Stimulated activated CD8-positive, alpha-beta memory T cell treated with anti-CD3 and anti-CD28 coated beads, Interleukin-4, amount 100 ng/mL, for 4 hours (primary cell): Measurements from ENCODE around the gene ADAMTSL1.

Source experiments
- DNase-seq, 2 donors: peaks; one replicate each; pipeline ENCODE4 v3.0.0-alpha.2; 2020; ENCODE audit warnings: low read depth in 2 of 2, low spot score in 1 of 2

The ADAMTSL1 gene

DNA sequence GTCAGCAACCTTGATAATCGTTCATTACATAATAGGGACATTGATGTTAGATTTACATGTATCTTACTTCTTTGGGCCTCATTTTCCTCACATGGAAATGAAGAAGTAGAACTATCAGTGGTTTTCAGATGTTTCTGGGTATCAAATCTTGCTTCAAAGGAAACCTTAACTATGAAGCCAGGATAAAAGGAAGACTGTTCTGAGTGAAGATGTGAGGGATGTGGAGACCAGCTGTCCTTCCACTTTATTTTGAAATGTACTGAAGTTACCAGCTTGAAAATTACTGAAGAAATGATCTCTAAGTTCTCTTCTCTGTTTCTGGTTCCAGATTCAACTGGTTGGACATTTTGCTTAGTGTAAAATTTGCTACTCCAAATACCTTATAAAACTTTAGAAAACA, 186.0 kb downstream of the ADAMTSL1 start:
- no peak for DNase-seq

DNA sequence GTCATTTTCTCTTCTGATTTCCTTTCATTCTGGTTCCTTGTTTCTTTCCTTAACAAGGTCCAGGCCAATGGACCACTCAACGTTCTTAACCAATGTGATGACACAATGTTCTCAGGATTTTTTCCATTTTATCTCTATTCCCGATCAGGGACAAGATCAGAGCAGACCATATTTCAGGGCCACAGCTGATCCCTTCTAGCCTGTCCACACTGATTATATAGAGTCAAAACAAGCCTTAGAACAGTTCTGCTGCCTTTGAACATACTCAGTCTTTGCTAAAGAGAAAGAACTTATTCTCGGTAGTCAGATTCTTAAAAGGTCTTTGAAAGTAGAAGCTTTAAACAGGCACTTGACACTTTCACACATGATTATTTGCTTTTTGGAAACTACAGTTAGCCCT, 188.4 kb downstream of the ADAMTSL1 start:
- DNase-seq = no peak

DNA sequence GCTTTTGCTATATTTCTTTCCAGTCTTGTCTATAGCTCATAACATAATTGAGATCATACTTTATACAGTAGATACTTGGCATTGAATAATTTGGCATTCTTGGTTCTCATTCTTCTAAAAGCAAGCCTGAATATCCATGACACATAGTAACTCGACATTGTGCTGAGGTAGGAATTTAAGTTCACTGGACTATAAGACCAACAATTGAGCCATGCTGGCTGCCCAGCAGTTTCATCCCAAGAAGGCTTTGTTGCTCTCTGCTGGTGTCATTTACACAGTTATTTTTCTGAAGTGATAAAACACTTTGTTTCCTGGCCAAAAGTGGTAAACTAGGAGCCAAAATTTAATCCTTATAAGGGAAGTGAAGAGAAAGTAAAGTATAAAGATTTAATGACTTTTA, 192.0 kb downstream of the ADAMTSL1 start:
- DNase-seq = no peak

DNA sequence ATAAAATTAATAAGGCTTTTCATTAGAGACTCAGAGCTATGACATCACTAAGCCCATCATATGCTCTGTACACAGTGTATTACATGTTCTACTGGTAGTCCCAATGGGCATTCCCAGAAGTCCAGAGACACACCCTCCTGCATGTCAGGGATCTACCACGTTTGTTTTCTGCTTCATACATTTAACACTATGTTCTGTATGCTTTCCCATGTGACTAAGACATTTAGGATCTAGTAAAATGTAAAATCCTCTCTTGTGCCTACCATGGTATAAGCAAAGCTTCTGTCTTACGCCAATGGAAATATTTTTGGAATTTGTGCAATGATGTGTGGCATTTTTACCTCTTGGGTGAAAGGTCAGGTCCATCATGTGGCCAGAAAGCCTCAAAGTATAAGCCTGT, 192.4 kb downstream of the ADAMTSL1 start:
- no peak for DNase-seq

DNA sequence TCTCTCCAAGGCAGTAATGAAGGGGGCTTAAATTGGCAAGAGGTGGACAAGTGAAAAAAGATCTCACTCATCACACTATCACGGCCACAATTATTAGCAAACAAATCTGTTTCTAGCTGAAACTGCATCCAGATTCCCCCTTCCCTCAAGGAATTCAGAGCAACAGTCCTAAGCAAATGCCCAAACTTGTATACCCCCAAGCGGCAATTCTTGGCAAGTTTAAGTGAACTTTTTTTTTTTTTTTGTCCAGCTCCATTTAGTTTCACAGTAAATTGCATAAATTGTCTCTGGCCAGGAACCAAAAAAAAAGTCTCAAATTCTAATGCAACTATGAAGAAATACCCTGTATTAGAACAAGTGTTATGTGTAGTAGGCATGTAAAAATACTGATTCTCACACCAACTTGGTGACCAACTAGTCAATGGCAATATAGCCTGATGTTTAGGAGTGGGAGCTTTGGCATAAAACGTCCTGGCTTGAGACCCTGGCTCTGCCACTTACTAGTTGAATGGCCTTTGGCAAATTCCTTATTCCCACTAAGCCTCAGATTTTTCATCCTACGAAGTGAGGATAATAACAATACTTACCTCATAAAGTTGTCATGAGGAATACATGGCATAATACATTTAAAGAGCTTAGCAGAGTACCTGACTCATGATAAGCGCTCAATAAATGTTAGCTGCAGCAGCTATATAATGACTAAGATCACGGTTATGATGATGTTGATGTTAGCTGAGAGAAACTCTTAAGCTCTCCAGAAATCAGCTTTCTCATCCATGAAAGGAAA, 193.2 kb downstream of the ADAMTSL1 start:
- DNase-seq = no peak

DNA sequence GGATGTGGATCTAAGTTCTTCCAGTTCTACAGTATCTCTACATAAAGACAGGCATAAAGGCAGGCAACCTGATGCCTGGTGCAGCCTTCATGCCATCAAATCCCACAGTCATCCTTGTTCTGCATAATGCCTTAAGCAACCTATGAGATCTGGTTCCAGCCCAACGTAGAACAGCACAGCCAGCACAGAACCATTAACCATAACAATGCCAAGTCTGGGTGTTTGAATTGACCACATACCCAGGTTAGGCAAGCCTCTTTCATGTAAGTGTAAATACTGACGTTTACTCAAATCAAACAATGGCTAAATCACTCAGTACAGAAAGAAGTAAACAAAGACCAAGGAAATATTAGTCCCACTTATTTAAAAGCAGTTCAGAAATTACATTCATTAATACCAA, 195.0 kb downstream of the ADAMTSL1 start:
- no peak for DNase-seq

DNA sequence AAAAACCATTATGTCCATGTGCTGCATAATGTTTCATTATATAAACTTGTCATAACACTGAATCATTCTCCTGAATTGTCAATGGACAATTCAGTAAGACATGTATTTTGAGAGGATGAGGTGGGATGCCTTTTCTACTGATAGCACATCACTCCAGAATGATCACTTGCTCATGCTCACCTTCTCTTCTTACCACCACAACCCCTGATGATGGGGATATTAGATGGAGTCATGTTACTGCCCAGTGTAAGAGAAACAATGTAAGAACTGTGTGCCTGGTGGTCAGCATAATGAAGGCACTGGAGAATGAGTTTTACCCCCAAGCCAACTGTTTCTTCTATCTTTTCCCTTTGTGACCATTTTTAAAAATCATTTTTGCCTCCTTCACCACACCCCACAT, 198.8 kb downstream of the ADAMTSL1 start:
- DNase-seq = no peak

DNA sequence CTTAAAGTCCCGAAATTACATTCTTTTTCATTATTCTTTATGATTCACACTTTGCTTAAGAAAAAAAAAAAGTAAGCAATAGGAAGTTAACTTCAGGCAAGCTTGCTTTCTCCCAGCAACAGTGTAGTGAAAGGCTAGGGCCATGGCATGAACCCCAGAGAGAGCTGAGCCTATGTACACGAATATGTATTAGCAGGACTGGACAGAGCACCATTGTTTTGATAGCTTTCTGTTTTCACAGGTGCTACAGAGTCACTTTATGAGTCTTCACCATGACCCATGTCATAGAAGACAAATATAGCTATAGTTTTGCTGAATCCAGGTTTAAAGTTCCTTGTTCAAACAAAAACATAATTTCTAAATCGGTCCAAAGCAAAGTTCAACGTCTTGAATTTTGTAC, 199.2 kb downstream of the ADAMTSL1 start:
- DNase-seq = no peak

DNA sequence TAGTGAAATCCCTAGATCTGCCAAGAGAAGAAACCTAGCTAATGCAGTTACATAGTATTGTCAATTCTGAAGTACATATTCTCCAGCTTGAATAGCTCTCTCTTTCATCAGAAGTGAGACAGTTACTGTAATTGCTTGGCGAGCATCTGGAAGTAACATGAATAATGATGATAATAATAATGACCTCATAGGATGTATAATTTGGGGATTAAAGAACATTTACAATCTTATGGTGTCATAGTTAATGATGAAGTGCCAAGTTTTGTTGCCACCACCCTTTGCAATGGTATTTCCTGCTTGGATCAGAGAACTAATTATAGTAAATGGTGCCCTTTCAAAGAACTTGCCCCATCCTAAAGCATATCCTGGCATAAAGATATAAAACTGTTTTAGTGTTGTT, 201.4 kb downstream of the ADAMTSL1 start:
- no peak for DNase-seq

DNA sequence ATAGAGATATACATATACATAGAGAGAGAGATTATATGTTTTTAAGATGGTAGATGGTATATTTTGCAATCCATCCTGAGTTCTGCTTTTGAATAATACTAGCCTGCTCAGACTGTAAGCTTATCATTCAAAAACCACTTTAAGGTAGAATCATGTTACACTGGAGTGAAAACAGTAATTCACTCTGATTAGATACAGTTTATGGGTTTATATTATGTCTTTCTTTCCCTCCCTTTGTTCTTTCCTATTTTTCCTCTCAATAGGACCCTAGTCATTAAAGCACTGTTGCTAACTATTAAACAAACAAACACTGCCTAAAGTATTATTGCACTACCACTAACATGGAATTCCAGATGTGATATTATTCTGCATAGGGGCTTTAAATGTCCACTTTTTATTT, 202.0 kb downstream of the ADAMTSL1 start:
- no peak for DNase-seq

DNA sequence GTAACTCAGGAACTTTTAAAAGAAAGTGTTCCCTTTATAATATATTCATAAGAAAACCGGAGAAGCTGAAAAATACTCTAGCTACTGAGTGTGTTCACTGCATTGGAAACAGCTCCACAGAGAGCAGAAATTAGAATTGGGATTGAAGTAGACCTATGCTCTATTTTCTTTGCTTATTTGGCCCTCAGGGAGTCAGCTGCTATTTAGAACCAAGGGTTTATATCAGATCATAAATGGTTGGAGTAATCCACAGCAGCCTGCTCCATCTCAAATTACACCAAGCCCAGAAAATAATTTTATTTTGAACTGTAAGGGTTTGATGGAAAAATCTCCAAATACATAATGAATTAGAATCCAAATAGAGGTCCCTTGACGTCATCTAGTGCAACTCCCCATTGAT, 202.6 kb downstream of the ADAMTSL1 start:
- DNase-seq = no peak

DNA sequence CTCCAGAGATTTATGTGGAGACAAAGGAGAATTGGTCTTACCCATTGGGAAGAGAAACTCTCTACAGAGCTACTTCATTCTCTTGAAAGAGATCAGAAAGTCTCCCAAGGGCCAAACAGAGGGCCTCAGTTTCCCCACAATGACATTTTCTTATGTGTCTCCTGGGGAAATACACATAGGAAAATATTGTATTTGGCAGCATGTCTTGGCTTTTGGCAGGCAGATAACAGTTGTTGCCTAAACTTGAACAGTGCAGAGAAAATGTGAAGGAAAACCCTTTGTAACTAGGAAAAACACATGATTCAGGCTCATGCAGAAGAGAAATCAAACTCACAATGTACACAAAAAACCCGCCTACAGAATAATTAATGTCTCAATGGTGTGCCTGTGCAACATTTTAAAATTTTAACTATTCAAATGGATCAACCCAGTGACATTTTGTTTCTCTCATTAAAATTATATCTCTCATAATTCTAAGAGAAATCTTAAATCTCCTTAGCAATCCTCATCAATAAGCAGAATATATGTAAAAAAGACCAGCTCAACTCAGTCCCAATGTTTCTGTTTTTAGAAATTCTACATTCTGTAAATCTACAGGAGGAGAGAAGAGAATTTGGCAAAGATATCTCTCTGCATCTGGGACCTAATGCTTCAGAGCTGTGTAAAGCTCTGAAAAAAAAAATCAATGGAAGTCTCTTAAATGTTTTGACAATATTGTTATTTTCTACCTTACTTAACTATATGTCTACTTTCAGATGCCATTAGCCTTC, 205.1 kb downstream of the ADAMTSL1 start:
- no peak for DNase-seq

DNA sequence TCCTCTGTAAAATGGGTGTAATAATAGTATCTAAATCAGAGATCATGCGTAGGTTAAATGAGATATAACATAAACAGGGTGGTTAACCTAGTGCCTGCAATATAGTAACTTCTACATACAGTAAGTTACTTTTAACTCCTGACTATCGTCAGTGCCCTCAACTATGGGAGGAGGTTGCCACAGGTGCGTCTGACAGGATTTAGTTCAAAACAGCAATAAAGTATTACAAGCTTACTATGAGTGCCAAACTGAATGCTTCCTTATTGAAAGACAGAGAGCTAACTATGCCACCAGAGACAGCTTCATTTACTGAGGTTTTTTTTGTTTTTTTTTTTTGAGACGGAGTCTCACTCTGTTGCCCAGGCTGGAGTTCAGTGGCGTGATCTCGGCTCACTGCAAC, 209.0 kb downstream of the ADAMTSL1 start:
- no peak for DNase-seq

DNA sequence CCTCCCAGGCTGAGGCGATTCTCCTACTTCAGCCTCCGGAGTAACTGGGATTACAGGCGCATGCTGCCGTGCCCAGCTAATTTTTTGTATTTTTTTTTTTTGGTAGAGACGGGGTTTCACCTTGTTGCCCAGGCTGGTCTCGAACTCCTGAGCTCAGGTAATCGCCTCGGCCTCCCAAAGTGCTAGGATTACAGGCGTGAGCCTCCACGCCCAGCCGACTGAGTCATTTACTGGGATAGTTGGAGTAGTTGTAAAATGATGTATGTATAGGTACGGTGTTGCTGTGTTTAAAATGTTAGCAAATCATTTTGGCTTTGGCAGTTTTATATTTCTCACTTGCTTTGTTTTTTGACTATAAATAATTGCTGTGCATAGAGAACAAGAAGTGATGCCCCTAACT, 209.4 kb downstream of the ADAMTSL1 start:
- DNase-seq = no peak

DNA sequence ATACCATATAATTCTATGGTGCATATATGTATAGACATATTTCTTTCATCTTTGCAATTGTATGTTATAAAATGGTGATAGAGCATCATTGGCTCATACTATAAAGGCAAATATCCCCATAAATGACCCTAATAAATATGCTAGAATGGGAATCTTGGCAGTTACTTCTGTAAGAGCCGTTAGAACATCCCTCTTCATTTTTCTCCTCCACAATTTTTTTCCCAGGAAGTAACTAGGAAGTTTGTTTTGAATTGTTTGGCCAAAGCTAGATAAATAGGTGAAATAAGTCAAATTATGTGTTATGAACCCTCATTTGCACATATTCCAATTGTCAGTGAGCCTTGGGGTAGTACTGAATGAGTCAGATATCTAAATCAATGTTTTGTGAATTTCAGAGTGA, 209.9 kb downstream of the ADAMTSL1 start:
- no peak for DNase-seq

DNA sequence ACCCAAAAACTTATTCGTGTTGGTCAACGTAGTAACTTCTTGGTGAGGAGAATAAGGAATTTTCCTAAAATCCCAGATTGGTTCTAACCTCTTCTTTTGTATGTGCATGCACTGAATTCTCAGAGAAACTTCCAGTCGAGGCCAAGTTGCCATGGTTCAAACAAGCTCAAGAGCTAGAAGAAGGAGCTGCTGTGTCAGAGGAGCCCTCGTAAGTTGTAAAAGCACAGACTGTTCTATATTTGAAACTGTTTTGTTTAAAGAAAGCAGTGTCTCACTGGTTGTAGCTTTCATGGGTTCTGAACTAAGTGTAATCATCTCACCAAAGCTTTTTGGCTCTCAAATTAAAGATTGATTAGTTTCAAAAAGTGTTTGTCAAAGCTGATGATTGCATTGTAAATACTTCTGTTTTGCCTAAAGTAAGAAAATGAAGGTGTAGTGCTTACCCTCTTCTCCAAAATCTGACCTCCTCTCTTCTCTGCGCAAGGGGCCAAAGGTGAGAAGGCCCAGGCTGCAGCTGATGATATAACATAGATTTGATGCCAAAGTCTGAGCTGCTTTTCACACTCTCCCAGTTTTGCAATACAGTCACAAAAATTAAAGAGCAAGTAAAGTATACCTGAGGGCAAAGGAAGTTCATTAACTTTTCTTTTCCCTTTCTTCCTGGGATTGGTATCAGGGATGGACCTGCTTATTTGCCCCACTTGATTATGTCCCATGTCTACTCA, 210.8 kb downstream of the ADAMTSL1 start:
- DNase-seq = no peak

DNA sequence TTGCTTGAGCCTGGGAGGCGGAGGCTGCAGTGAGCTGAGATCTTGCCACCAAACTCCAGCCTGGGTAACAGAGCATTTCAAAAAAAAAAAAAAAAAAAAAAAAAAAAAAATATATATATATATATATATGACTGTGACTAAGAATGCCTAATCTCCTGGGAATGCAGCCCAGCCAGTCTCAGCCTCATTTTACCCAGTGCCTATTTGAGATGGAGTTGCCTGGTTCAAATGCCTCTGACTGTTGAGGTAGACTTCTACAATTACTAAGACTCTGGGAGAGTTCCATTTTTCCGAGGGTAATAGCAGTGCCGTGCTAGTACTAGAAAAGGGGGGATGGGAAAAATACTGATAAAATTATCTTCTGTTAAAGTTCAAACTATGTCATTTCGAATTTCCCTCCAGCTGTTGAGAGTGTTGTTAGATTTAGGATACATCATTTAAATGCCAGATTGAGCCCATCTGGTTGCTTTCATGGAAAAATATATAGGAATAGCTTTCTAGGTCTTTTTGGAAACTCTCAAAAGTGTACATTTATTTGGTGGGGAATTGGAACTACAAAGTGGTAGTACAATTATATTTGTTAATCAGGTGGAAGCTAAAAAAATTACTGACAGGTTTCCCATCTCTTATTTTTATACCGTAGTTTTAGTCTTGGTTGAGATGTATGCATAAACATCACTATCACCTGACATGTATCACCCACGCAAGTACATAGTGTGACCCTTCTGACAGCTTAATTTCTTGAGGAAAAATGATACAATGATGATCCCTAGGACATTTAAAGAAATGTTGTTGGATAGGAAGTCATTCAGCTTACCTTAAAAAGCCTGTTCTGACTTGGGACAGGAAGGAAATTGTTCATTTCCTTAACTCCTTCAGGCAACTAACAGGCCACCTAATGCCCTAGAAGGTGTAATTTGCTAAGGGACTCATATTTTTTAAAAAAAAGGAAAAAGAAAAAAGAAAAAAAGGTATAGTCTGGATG, 214.9 kb downstream of the ADAMTSL1 start:
- DNase-seq = no peak

DNA sequence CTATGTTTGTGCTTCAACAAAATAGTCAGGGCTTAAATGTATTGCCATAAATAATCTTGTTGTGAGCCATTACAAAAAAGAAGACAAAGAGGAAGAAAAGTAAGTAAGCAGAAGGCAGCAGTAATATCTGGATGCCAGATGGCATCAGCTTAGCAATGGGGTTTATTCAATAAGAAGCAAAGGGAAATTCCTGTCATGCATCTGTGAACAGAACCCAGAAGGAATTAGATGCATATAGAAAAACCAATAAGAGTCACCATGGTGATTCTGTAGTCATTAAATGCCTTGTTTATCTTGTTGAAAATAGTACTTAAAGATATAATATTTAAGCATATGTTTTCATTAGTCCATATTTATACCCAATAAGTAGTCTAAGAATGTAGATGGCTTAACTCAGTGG, 216.0 kb downstream of the ADAMTSL1 start:
- no peak for DNase-seq

DNA sequence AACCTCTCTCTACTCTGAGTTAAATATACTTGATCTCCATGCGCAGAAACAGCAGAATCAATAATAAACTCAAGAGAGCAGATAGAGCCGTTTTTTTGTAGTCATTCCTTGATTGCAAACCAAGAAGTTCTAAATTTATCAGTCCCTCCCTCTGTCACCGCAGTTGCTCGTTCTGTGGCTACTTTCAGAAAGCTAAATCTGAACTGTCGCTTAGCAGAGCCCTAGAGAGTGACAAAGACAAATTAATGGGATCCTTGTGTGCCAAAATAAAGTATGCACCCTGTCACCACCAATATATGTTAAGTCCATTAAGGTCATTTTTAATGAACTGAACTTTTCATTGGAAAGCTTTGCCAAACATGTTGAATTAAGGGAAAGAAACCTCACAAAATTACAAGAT, 218.3 kb downstream of the ADAMTSL1 start:
- no peak for DNase-seq

DNA sequence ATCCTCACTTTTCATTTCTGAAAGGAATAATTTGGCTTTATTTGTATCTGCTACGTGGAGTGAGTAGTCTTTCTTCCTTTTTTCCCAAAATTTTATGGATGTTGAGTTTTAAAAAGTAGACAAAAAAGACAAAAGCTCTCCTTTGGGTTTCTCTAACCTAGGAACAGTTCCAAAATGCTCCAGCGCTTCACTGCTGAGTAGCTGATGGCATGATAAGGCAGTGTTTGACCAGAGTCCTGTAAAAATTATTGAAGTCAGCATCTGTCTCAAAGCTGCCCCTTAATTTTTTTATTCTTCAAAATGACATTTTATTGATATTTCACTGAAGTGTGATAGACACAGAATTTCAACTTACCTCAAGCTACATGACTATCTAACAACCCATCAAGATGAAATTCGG, 219.0 kb downstream of the ADAMTSL1 start:
- no peak for DNase-seq
